HEK293 (cell line): ENCODE data around the gene EML6.

Experiments
- CTCF ChIA-PET: fragments of 350-600 bp; formaldehyde crosslinking; extraction: SDS; loops from one replicate; lab custom pipeline; 2021; ENCODE audit warnings: antibody characterized with exemption; lab: Yijun Ruan, JAX
- POLR2A ChIA-PET: fragments of 300-600 bp; formaldehyde crosslinking; extraction: SDS; loops from one replicate; lab custom pipeline; 2020; ENCODE audit warnings: antibody characterized with exemption, inconsistent platforms; lab: Yijun Ruan, JAX
- H3K27ac ChIP-seq: fragments of 200-500 bp; sonication (Bioruptor generic); 2 replicates; pipeline ENCODE4 v1.5.1; 2014; ENCODE audit warnings: low read depth, low read length, control low read depth, inconsistent platforms; ENCODE audit errors: extremely low read depth
- H3K36me3 ChIP-seq, 2 experiments: fragments of 200-500 bp in 1 of 2; sonication (Bioruptor generic) in 1 of 2; 1 replicate in 1 of 2; 2 replicates in 1 of 2; pipeline ENCODE4 v1.5.1; 2014 to 2017; ENCODE audit warnings: inconsistent platforms in 2 of 2, low read length in 2 of 2; ENCODE audit not compliant: control insufficient read depth in 2 of 2, insufficient read depth in 1 of 2
- H3K4me1 ChIP-seq: fragments of 200-500 bp; sonication (Bioruptor generic); 2 replicates; pipeline ENCODE4 v1.5.1; 2014; ENCODE audit warnings: mild to moderate bottlenecking, low read length, inconsistent platforms; ENCODE audit not compliant: control insufficient read depth, insufficient read depth
- H3K4me3 ChIP-seq: 2 replicates; pipeline ENCODE4 v1.5.1; 2011; ENCODE audit warnings: low read depth, mild to moderate bottlenecking, control low read depth, low read length, moderate library complexity
- H3K9me3 ChIP-seq: fragments of 200-500 bp; sonication (Bioruptor generic); 2 replicates; pipeline ENCODE4 v1.5.1; 2014; ENCODE audit warnings: low read depth, low read length, inconsistent platforms; ENCODE audit not compliant: control insufficient read depth, insufficient read depth
- GLIS2 ChIP-seq: fragments of 450-650 bp; formaldehyde crosslinking; IDR thresholded peaks from 2 replicates; pipeline ENCODE4 v1.5.1; 2016; ENCODE audit warnings: missing biosample characterization, missing genetic modification characterization
- SCRT1 ChIP-seq: fragments of 450-650 bp; formaldehyde crosslinking; IDR thresholded peaks from 2 replicates; pipeline ENCODE4 v1.5.1; 2016; ENCODE audit warnings: missing biosample characterization, missing genetic modification characterization, borderline replicate concordance
- ZBTB21 ChIP-seq: fragments of 450-650 bp; formaldehyde crosslinking; IDR thresholded peaks from 2 replicates; pipeline ENCODE4 v1.5.1; 2017; ENCODE audit warnings: missing biosample characterization, missing genetic modification characterization
- ZBTB8A ChIP-seq: fragments of 450-650 bp; formaldehyde crosslinking; IDR thresholded peaks from 2 replicates; pipeline ENCODE4 v1.5.1; 2016; ENCODE audit warnings: missing biosample characterization, missing genetic modification characterization
- ZNF239 ChIP-seq: fragments of 450-650 bp; formaldehyde crosslinking; IDR thresholded peaks from 2 replicates; pipeline ENCODE4 v1.5.1; 2016; ENCODE audit warnings: missing biosample characterization, missing genetic modification characterization
- ZNF37A ChIP-seq: fragments of 450-650 bp; IDR thresholded peaks from 2 replicates; pipeline ENCODE4 v1.5.1; 2018; ENCODE audit warnings: missing biosample characterization, missing genetic modification characterization
- ZNF423 ChIP-seq: fragments of 450-650 bp; formaldehyde crosslinking; IDR thresholded peaks from 2 replicates; pipeline ENCODE4 v1.5.1; 2016; ENCODE audit warnings: missing biosample characterization, missing genetic modification characterization
- ZNF426 ChIP-seq: fragments of 450-650 bp; formaldehyde crosslinking; IDR thresholded peaks from 2 replicates; pipeline ENCODE4 v1.5.1; 2017; ENCODE audit warnings: missing biosample characterization, missing genetic modification characterization, mild to moderate bottlenecking, inconsistent platforms, moderate library complexity
- ZNF48 ChIP-seq: fragments of 450-650 bp; formaldehyde crosslinking; IDR thresholded peaks from 2 replicates; pipeline ENCODE4 v1.5.1; 2016; ENCODE audit warnings: missing biosample characterization, missing genetic modification characterization
- ZNF514 ChIP-seq: fragments of 450-650 bp; formaldehyde crosslinking; IDR thresholded peaks from 2 replicates; pipeline ENCODE4 v1.5.1; 2016; ENCODE audit warnings: missing biosample characterization, missing genetic modification characterization
- ZNF561 ChIP-seq: fragments of 450-650 bp; IDR thresholded peaks from 2 replicates; pipeline ENCODE4 v1.5.1; 2018; ENCODE audit warnings: missing biosample characterization, missing genetic modification characterization, borderline replicate concordance
- ZNF707 ChIP-seq: fragments of 450-650 bp; formaldehyde crosslinking; IDR thresholded peaks from 2 replicates; pipeline ENCODE4 v1.5.1; 2016; ENCODE audit warnings: missing biosample characterization, missing genetic modification characterization
- TF ChIP-seq, protein P1 (sequence below): fragments of 450-650 bp; formaldehyde crosslinking; IDR thresholded peaks from 2 replicates; pipeline ENCODE4 v1.5.1; 2016; ENCODE audit warnings: missing biosample characterization, missing genetic modification characterization
- TF ChIP-seq, protein P2 (sequence below): fragments of 450-650 bp; formaldehyde crosslinking; IDR thresholded peaks from 2 replicates; pipeline ENCODE4 v1.5.1; 2016; ENCODE audit warnings: missing biosample characterization, missing genetic modification characterization
- TF ChIP-seq, protein P3 (sequence below): fragments of 450-650 bp; formaldehyde crosslinking; IDR thresholded peaks from 2 replicates; pipeline ENCODE4 v1.5.1; 2016; ENCODE audit warnings: missing biosample characterization, missing genetic modification characterization
- TF ChIP-seq, protein P4 (sequence below): fragments of 450-650 bp; formaldehyde crosslinking; IDR thresholded peaks from 2 replicates; pipeline ENCODE4 v1.5.1; 2016; ENCODE audit warnings: missing biosample characterization, missing genetic modification characterization
- TF ChIP-seq, protein P5 (sequence below): fragments of 450-650 bp; formaldehyde crosslinking; IDR thresholded peaks from 2 replicates; pipeline ENCODE4 v1.5.1; 2016; ENCODE audit warnings: missing biosample characterization, missing genetic modification characterization

EML6 gene

DNA sequence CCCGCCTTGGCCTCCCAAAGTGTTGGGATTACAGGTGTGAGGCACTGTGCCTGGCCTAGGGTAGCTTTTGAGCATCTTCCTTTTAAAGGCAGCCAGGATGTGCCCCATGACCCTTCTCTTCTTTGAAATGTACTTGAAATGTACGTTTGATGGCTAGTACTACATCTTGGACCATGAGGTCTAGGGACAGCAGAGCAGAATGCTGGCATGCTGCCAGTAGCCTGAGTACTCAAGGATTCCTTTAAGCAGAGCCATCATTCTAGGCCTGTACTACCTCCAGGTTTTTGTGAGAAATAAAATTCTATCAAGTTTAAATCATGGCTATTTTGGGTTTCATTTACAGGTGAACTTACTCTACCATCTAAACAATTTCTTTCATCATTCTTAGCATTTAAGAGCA, 2.9 kb upstream of the EML6 start (continued):
- TF ChIP-seq, protein P1, sequence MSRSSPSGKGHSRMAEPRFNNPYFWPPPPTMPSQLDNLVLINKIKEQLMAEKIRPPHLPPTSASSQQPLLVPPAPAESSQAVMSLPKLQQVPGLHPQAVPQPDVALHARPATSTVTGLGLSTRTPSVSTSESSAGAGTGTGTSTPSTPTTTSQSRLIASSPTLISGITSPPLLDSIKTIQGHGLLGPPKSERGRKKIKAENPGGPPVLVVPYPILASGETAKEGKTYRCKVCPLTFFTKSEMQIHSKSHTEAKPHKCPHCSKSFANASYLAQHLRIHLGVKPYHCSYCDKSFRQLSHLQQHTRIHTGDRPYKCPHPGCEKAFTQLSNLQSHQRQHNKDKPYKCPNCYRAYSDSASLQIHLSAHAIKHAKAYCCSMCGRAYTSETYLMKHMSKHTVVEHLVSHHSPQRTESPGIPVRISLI (tag by site-specific recombination): no peak
- TF ChIP-seq, protein P2, sequence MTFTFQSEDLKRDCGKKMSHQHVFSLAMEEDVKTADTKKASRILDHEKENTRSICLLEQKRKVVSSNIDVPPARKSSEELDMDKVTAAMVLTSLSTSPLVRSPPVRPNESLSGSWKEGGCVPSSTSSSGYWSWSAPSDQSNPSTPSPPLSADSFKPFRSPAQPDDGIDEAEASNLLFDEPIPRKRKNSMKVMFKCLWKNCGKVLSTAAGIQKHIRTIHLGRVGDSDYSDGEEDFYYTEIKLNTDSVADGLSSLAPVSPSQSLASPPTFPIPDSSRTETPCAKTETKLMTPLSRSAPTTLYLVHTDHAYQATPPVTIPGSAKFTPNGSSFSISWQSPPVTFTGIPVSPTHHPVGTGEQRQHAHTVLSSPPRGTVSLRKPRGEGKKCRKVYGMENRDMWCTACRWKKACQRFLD (tag by site-specific recombination): no peak
- TF ChIP-seq, protein P3, sequence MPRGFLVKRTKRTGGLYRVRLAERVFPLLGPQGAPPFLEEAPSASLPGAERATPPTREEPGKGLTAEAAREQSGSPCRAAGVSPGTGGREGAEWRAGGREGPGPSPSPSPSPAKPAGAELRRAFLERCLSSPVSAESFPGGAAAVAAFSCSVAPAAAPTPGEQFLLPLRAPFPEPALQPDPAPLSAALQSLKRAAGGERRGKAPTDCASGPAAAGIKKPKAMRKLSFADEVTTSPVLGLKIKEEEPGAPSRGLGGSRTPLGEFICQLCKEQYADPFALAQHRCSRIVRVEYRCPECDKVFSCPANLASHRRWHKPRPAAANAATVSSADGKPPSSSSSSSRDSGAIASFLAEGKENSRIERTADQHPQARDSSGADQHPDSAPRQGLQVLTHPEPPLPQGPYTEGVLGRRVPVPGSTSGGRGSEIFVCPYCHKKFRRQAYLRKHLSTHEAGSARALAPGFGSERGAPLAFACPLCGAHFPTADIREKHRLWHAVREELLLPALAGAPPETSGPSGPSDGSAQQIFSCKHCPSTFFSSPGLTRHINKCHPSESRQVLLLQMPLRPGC (tag by site-specific recombination): no peak
- TF ChIP-seq, protein P4, sequence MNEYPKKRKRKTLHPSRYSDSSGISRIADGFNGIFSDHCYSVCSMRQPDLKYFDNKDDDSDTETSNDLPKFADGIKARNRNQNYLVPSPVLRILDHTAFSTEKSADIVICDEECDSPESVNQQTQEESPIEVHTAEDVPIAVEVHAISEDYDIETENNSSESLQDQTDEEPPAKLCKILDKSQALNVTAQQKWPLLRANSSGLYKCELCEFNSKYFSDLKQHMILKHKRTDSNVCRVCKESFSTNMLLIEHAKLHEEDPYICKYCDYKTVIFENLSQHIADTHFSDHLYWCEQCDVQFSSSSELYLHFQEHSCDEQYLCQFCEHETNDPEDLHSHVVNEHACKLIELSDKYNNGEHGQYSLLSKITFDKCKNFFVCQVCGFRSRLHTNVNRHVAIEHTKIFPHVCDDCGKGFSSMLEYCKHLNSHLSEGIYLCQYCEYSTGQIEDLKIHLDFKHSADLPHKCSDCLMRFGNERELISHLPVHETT (tag by site-specific recombination): no peak
- no peak for TF ChIP-seq ZBTB21 (tag by site-specific recombination)
- no peak for TF ChIP-seq ZNF426 (tag by site-specific recombination)

DNA sequence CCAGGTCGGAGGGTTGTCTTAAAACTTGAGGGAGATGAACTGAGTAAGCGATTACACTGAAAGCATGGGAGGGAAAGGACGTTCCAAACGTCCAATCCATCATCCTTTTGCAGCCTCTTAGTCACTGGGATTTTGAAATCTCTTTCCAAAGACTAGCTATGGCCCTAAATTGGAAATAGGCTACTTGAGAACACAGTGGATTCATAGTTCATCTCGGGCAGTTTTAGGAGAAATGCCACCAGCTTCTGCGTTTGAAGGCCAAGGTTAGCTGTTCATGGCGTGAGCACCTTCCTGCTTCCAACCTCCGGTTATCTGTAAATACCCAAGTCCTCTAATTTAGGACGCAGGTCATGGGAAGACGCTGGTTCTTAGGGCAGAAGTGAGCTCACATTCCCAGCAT, 821 bp upstream of the EML6 start:
- peak overlapping the region; percentile 76 for H3K4me3 ChIP-seq
- no peak for TF ChIP-seq ZNF561
- TF ChIP-seq ZNF37A (tag by site-specific recombination): no peak
- TF ChIP-seq ZNF707 (tag by site-specific recombination): no peak
- TF ChIP-seq ZNF514 (tag by site-specific recombination): no peak
- TF ChIP-seq ZNF48: no peak
- no peak for TF ChIP-seq SCRT1
- TF ChIP-seq, protein P1 (tag by site-specific recombination): no peak
- no peak for TF ChIP-seq ZNF239 (tag by site-specific recombination)
- TF ChIP-seq, all 188 proteins: peak for 0
- POLR2A ChIA-PET: interaction anchor here (1.3 to 1.5 kb wide), 4 partner anchors 28 to 955 kb away, joined by 3 to 7 read pairs (median 4); partner anchors contain the start of genes CHAC2 and RTN4
- no peaks in the 10 kb centered on the region; the same call in 1 of the 2 replicates for H3K4me1 ChIP-seq
- CTCF ChIA-PET: interaction anchor here (0.6 to 1.3 kb wide), 4 partner anchors 15 to 172 kb away, joined by 3 to 6 read pairs (median 3); no protein-coding TSS in a partner anchor
- no peaks in the 10 kb centered on the region for H3K9me3 ChIP-seq
- H3K27ac ChIP-seq: no peak overlapping the region
- no peaks in the 10 kb centered on the region for H3K36me3 ChIP-seq

DNA sequence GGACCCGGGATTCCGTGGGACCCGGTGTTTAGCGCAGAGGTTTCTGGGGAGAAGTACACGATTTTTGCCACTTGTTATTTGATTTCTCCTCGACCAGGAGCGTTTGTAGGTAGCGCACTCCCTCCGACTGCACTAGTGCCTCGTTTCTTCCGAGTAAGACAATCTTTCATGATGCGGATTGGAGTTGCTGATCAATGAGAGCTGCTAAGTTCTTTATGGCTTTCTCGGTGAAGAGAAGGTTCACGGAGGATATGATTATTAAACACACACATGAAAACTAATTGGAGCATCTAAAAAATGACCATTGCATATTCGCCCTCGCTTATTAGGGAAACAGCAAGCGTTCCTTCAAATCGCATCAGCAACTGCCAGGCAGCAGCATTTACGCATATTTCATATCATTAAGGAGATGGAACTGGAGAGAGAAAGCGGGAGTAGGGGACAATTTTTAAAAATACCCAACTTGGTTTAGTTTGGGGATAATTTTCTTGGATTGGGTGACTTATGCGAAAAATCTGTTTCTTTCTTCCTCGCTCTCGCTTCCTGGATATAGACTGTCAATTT, 616 bp downstream of the EML6 start:
- H3K27ac ChIP-seq: peak overlapping the region; percentile 10; the same call in 1 of the 2 replicates

More for the DNA sequence above, 616 bp downstream of the EML6 start:
- Histone ChIP-seq H3K4me3 (peak overlapping the region; percentile 76), H3K36me3 (no peaks in the 10 kb centered on the region), H3K4me1 (no peaks in the 10 kb centered on the region; the same call in 1 of the 2 replicates), H3K9me3 (no peaks in the 10 kb centered on the region)
- TF ChIP-seq, protein P5, sequence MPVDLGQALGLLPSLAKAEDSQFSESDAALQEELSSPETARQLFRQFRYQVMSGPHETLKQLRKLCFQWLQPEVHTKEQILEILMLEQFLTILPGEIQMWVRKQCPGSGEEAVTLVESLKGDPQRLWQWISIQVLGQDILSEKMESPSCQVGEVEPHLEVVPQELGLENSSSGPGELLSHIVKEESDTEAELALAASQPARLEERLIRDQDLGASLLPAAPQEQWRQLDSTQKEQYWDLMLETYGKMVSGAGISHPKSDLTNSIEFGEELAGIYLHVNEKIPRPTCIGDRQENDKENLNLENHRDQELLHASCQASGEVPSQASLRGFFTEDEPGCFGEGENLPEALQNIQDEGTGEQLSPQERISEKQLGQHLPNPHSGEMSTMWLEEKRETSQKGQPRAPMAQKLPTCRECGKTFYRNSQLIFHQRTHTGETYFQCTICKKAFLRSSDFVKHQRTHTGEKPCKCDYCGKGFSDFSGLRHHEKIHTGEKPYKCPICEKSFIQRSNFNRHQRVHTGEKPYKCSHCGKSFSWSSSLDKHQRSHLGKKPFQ (tag by site-specific recombination): no peak
- TF ChIP-seq ZNF423 (tag by site-specific recombination) (no peak), ZBTB8A (tag by site-specific recombination) (0 out of 2 replicates have a peak, but pooled peaks have one; percentile 1), GLIS2 (no peak; the same call in 1 of the 2 replicates)
- ChIA-PET POLR2A (interaction anchor here (1.0 to 1.5 kb wide), 3 partner anchors 27 to 144 kb away, joined by 3 to 7 read pairs (median 5); no protein-coding TSS in a partner anchor), CTCF (interaction anchor here (0.9 to 1.2 kb wide), 2 partner anchors 115 to 445 kb away, joined by 3 to 4 read pairs; no protein-coding TSS in a partner anchor)
